Kasumi-1 (cell line): ENCODE data around the gene PCED1B.
"Not testable (repeated sequence)": the region's sequence is repeated elsewhere in the genome, so short reads cannot be mapped to it uniquely, and the experiment has no call there.

Experiments used
- DNase-seq, 2 experiments: peaks; one replicate each; lab custom pipeline; 2025; lab: John Stamatoyannopoulos, UW

PCED1B gene

GRCh38 chr12:47164724-47165439 is 85.5 kb downstream of the PCED1B start:
- peak in 1 of 2 experiments; percentile 3 for DNase-seq

GRCh38 chr12:47165934-47166333 is 86.5 kb downstream of the PCED1B start:
- DNase-seq = no peak

GRCh38 chr12:47166365-47166764 is 86.9 kb downstream of the PCED1B start:
- DNase-seq = no peak

GRCh38 chr12:47170281-47170680 is 90.9 kb downstream of the PCED1B start:
- not testable (repeated sequence) for DNase-seq

GRCh38 chr12:47178014-47178413 is 98.6 kb downstream of the PCED1B start:
- DNase-seq = no peak

GRCh38 chr12:47182164-47182938 is 102.9 kb downstream of the PCED1B start:
- not testable (repeated sequence) for DNase-seq

GRCh38 chr12:47184229-47184628 is 104.8 kb downstream of the PCED1B start:
- no peak for DNase-seq

- DNase-seq = no peak
These were observed 105.4 kb downstream of the PCED1B start for GRCh38 chr12:47184813-47185212.

GRCh38 chr12:47186246-47186645 is 106.8 kb downstream of the PCED1B start:
- no peak for DNase-seq

- no peak for DNase-seq
These were observed 109.4 kb downstream of the PCED1B start for GRCh38 chr12:47188576-47189441.

- no peak for DNase-seq
These were observed 110.3 kb downstream of the PCED1B start for GRCh38 chr12:47189728-47190127.

- DNase-seq = peak; percentile 62 to 66
These were observed 110.9 kb downstream of the PCED1B start for GRCh38 chr12:47190271-47190750.

- DNase-seq = peak; percentile 5 to 28
These were observed 111.5 kb downstream of the PCED1B start for GRCh38 chr12:47190905-47191304.

- DNase-seq = no peak
These were observed 112.6 kb downstream of the PCED1B start for GRCh38 chr12:47192051-47192450.

GRCh38 chr12:47193066-47193465 is 113.6 kb downstream of the PCED1B start:
- DNase-seq = no peak

- DNase-seq = no peak
These were observed 115.1 kb downstream of the PCED1B start for GRCh38 chr12:47194501-47194900.

- DNase-seq = no peak
These were observed 121.0 kb downstream of the PCED1B start for GRCh38 chr12:47200446-47200845.

- not testable (repeated sequence) for DNase-seq
These were observed 121.8 kb downstream of the PCED1B start for GRCh38 chr12:47201190-47201589.

GRCh38 chr12:47202176-47202575 is 122.8 kb downstream of the PCED1B start:
- no peak for DNase-seq

GRCh38 chr12:47205532-47206449 is 126.4 kb downstream of the PCED1B start:
- DNase-seq = no peak
